H7 (cell line): ENCODE results near the gene TMC1. TPM values are rescaled to one million over a fixed set of nuclear protein-coding genes. Genes with fewer than 3 reads are reported as not detected.
"Not testable (repeated sequence)": the region's sequence is repeated elsewhere in the genome, so short reads cannot be mapped to it uniquely, and the experiment has no call there.

Experiments
- DNase-seq: peaks from one replicate; pipeline ENCODE4 v3.0.0; 2012
- H3K27me3 ChIP-seq: 2 replicates; pipeline ENCODE4 v1.6.0; 2011; ENCODE audit warnings: mild to moderate bottlenecking, low read length; ENCODE audit not compliant: control insufficient read depth, insufficient read depth
- H3K36me3 ChIP-seq: replicated peaks from 2 replicates; pipeline ENCODE4 v1.5.1; 2011; ENCODE audit warnings: low read length; ENCODE audit not compliant: control insufficient read depth, insufficient read depth
- H3K4me3 ChIP-seq: 2 replicates; pipeline ENCODE4 v1.5.1; 2011; ENCODE audit warnings: low read depth, mild to moderate bottlenecking, control low read depth, low read length, moderate library complexity; ENCODE audit not compliant: insufficient read depth
- total RNA-seq: library from RNA; depleted of rRNA; stranded (reverse); fragments of >200 nt; shearing (Covaris generic); gene quantifications from 2 replicates; pipeline ENCODE4 v1.2.3, GENCODE V29; 2014

The TMC1 gene
- total RNA-seq, 1 experiment from 2014 or later, result not detected

DNA sequence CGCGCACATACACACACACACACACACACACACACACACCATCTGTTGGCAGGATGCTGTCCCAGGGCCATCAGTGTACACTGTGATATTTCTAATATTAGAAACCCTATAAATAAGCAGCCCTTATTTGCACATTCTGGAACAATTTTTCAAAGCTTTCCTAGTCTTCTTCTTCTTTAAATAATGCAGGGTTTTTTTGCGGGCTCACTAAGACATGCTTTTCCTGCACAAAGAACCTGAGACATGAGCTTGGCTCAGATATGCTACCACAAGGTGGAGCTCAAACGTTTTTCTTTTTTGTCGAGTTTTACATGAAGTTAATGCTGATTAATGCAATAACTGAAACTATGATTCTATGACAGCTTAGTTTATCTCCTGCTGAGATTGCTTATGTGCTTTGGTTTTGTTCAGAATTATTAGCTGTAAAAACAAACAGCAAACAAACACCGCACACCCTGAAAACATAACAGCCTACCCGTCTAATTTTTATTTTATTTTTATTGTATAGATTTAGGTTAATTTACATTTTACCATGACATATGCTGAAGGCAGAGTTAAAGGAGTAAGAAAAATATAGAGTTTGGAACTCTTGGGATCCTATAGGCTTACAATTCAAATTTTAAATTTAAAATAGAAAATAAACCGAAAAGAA, 335.7 kb downstream of the TMC1 start:
- Histone ChIP-seq H3K4me3 (no peak overlapping the region), H3K27me3 (no peaks in the 10 kb centered on the region), H3K36me3 (no peaks in the 10 kb centered on the region)
- peak; percentile 27 for DNase-seq

- no peaks in the 10 kb centered on the region for H3K27me3 ChIP-seq
- H3K36me3 ChIP-seq, result no peaks in the 10 kb centered on the region
- no peak overlapping the region for H3K4me3 ChIP-seq
- no peak for DNase-seq
These were observed 336.2 kb downstream of the TMC1 start for GRCh38 chr9:72857624-72857996.

DNA sequence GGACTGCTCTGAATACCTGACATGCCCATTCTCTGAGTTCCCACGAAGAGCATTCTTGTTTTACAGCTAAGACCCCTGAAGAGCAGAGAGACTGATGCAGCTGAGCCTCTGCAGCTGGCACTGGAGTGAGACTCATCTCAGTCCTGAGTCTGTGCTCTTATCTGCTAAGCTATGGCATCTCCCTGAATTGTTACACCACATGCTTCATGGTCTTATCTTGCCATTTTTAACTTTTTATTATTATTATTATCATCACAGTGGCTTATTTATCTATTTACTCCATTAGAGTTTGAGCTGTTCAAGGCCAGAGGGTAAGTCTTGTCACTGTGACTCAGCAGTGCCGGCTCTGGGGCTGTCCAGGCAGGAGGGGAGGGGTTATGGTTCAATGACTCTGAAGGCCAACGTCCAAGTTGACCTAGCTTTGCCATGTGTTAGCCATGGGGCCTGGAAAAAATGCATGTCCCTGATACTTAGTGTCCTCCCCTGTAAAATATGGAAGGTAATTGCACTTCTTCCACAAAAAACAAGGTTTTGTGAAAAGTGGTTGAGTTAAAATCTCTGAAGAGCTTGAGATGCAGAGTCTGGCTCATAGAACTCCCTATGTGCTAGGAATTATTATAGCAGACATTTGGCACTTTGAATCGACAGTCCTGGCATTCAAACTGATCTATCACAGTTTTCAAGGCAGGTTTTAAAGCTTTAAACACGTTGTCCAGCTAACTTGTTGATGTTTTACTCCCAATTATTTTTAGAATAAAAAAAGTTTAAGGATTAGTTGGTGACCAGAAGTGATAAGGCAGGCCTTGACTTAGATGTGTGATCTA, 336.9 kb downstream of the TMC1 start:
- no peak for DNase-seq
- H3K27me3 ChIP-seq, result no peaks in the 10 kb centered on the region
- H3K36me3 ChIP-seq, result no peaks in the 10 kb centered on the region
- no peak overlapping the region for H3K4me3 ChIP-seq

GRCh38 chr9:72862788-72863187, 341.4 kb downstream of the TMC1 start:
- H3K36me3 ChIP-seq, H3K27me3 ChIP-seq, H3K4me3 ChIP-seq, DNase-seq: not testable (repeated sequence)

DNA sequence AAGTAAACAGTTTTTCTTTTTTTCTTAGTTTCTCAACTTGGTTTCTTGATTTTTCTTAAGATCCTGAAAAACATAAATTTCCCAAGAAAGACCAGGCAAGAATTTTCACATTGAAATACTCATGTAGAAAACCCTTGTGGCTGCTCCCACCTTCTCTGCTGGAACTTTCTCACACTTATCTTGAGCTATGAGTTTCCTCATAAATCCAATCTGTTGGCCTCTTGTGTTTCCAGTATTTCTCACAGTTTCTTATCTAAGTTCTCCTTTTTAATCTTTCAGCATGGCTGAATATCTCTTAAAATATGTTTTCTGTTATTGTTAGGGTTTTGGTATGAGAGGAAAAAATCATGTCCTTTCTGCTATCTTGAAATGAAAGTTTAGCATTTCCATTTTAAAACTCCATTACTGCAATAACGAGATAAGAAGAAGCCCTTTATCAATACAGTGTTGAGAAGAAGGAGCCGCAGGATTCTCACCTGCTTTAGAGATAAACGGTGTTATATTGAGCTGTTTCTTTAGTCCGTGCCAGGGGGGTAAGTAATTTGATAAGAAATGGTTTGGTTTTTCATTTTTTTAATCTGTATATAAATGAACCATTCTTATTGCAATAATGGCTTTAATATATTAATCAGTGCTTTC, 342.2 kb downstream of the TMC1 start:
- DNase-seq, result no peak
- no peak overlapping the region for H3K4me3 ChIP-seq
- no peaks in the 10 kb centered on the region for H3K27me3 ChIP-seq
- no peaks in the 10 kb centered on the region for H3K36me3 ChIP-seq

DNA sequence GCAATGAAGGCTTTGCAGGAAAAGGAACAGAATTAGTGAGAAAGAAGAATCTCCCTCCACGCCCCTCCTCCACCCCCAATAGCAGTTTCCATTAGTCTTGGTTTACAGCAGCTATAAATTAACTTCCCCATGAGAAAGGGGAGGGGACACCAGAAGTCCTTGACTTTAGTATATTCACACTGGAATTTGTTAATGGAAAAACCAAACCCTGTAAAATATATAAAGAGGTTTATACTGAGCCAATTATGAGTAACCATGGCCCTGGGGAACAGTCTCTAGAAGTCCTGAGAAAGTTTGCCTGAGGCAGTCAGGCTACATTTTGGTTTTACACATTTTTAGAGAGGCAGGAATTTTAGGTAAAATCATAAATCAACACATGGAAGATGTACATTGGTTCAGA, 342.9 kb downstream of the TMC1 start:
- no peaks in the 10 kb centered on the region for H3K27me3 ChIP-seq
- H3K36me3 ChIP-seq, result no peaks in the 10 kb centered on the region
- no peak for DNase-seq
- no peak overlapping the region for H3K4me3 ChIP-seq

DNA sequence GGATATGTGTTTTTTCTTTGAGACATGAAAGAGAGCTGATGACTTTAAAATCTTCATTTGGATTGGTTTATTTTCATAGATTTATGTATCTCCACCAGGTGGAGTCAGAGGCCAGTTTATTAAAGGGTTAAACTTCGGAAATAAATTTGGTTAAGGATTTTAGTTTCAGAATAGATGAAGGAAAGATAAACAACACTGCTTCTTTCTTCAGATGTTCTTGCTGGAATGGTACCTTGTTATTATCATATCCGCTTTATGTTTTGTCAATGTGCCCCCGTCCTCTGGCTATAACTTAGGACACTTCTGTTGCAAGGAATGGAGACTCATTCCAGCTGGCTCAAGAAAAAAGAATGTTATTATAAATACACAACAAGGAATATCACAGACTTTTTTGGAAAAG, 350.3 kb downstream of the TMC1 start:
- Histone ChIP-seq H3K27me3 (no peaks in the 10 kb centered on the region), H3K4me3 (no peak overlapping the region), H3K36me3 (no peaks in the 10 kb centered on the region)
- no peak for DNase-seq

- no peak for DNase-seq
- Histone ChIP-seq H3K36me3 (no peaks in the 10 kb centered on the region), H3K4me3 (no peak overlapping the region), H3K27me3 (no peaks in the 10 kb centered on the region)
These were observed 351.3 kb downstream of the TMC1 start for GRCh38 chr9:72872718-72873117.

DNA sequence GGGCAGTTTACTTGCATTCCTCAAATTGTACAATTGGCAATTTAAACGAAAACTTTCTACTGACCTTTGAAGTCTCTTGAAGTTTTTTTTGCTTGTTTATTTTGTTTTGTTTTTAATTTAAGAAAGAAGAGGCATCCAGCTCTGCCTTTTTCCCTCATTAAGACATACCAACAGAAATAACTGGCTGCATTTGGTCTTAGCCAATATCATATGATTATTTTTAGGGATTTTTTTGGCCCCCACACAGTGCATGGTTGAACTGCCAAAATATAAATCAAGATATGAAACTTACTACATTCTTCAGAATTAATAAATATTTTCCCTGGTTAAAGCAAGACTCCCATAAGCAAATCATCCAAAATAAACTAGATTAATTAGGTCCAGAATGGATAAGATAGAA, 352.0 kb downstream of the TMC1 start:
- H3K4me3 ChIP-seq, result no peak overlapping the region
- H3K36me3 ChIP-seq, result no peaks in the 10 kb centered on the region
- DNase-seq, result no peak
- no peaks in the 10 kb centered on the region for H3K27me3 ChIP-seq

GRCh38 chr9:72874344-72874743, 352.9 kb downstream of the TMC1 start:
- no peak for DNase-seq
- H3K27me3 ChIP-seq, result no peaks in the 10 kb centered on the region
- H3K36me3 ChIP-seq, result no peaks in the 10 kb centered on the region
- no peak overlapping the region for H3K4me3 ChIP-seq

- Histone ChIP-seq H3K27me3 (no peaks in the 10 kb centered on the region), H3K4me3 (no peak overlapping the region), H3K36me3 (no peaks in the 10 kb centered on the region)
- DNase-seq, result no peak
These were observed 353.8 kb downstream of the TMC1 start for GRCh38 chr9:72875221-72875620.

DNA sequence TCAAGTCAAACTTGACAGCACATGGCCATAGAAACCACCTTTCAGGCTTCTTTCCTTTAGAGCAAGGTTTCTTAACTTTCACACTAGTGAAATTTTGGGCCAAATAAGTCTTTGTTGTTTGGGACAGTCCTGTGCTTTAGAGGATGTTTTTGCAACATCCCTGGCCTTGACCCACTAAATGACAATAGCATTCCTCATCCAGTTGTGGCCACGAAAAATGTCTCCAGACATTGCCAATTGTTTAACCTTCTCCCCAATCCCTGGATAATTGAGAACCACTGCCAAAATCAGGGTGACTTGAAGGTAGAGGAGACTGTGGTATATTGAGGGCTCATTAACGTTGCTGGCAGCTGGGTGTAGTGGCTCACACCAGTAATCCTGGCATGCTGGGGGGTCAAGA, 359.4 kb downstream of the TMC1 start:
- no peak for DNase-seq

DNA sequence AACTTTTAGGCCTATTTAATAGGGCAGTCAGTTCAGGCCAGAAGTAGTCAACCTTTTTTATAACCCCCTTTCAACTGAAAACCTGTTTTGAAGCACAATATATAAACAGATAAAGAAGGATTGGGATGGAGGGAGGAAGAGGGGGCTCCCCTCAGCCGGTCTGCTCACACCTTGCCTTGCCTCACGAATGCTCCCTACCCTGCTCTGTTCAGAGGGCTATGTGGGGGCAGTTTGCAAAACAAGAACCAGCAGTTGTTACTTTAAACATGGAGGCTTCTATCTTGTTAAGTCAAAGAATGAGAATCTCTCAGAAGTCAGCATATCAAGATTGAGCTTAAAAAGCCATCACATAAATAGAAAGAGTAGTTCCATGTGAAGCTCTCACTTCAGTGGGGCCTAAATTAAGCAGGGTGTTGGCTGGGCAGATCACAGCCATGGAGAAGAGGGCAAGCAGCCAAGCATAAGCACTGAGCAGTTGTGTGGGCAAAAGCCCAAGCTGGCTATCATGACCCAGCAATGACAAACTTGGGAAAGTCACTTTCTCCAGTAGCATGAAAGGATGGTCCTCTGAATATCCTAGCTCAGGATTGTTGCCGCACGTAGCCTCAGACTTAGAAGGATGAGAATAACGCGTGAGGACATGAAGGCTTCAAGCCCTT, 360.8 kb downstream of the TMC1 start:
- DNase-seq, result no peak
- Histone ChIP-seq H3K27me3 (no peaks in the 10 kb centered on the region), H3K36me3 (no peaks in the 10 kb centered on the region), H3K4me3 (no peak overlapping the region)

More for the DNA sequence above, 359.4 kb downstream of the TMC1 start:
- no peaks in the 10 kb centered on the region for H3K27me3 ChIP-seq
- H3K36me3 ChIP-seq, result no peaks in the 10 kb centered on the region
- H3K4me3 ChIP-seq, result no peak overlapping the region

DNA sequence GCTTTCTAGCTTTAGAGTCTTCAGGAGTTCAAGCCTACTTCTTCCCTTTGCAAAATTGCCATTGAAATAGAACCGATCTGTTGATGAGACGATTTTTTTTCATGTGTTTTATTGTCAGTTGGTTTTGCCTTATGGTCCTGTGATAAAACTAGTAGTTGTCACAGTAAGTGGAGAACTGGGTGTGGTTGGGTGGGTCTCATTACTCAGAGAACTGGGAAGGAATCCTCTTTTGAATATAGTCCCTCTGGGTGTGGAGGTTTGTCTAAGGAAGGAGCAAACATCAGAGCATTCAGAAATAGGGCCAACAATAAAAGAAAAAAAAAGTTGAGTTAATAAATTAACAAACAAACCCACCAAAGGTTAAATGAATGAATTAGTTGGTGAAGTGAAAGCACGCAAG, 362.5 kb downstream of the TMC1 start:
- no peak for DNase-seq
- Histone ChIP-seq H3K4me3 (no peak overlapping the region), H3K27me3 (no peaks in the 10 kb centered on the region), H3K36me3 (no peaks in the 10 kb centered on the region)

- H3K27me3 ChIP-seq, result no peaks in the 10 kb centered on the region
- no peaks in the 10 kb centered on the region for H3K36me3 ChIP-seq
- DNase-seq, result no peak
- H3K4me3 ChIP-seq, result no peak overlapping the region
These were observed 363.1 kb downstream of the TMC1 start for GRCh38 chr9:72884508-72884907.
